HG02973 (cell line): ENCODE data around the gene KCNQ1.

Source experiments
- ATAC-seq: cut with Tn5 transposase; IDR thresholded peaks from one replicate; pipeline ENCODE4 v1.9.1; 2021; ENCODE audit warnings: moderate library complexity; ENCODE audit not compliant: unreplicated experiment

KCNQ1 gene

GRCh38 chr11:2828585-2829330 lies 383.9 kb downstream of the KCNQ1 start:
- no peak for ATAC-seq

DNA sequence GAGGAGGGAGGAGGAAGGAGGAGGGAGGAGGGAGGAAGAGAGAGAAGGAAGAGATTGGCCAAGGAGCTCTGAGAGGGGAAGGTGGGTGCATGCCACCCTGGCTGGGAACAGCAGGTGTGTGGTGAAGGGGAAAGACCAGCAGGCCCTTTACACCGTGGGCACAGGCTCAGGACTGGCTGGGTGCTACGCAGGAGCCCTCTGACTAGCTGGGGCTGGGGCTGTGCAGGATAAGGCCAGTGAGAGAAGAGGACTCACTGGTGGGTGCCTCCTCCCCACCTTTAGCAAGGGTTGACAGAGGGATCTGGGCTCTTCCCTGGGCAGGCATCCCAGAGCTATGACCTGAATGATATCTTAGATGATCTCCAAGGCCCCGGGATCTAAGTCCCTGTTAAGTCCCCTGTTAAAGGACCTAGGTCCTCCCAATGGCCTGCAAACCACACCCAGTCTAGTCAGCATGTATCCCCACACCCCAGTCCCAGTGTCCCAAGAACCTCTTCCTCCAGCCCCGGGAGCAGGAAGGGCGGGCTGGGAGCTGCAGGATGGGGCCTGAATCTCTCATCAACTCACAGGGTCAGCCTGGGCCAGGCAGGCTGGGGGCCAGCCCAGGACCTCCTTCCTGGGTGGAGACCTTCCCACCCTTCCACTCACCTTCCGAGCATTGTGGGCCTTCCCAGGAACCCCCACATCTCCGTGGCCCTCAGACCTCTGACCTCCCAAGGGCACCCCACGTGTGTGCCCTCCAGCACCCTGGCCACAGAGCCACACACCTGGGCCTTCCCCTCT lies 385.4 kb downstream of the KCNQ1 start:
- no peak for ATAC-seq

- ATAC-seq = no peak
Observed at GRCh38 chr11:2830886-2831285, 386.1 kb downstream of the KCNQ1 start.

DNA sequence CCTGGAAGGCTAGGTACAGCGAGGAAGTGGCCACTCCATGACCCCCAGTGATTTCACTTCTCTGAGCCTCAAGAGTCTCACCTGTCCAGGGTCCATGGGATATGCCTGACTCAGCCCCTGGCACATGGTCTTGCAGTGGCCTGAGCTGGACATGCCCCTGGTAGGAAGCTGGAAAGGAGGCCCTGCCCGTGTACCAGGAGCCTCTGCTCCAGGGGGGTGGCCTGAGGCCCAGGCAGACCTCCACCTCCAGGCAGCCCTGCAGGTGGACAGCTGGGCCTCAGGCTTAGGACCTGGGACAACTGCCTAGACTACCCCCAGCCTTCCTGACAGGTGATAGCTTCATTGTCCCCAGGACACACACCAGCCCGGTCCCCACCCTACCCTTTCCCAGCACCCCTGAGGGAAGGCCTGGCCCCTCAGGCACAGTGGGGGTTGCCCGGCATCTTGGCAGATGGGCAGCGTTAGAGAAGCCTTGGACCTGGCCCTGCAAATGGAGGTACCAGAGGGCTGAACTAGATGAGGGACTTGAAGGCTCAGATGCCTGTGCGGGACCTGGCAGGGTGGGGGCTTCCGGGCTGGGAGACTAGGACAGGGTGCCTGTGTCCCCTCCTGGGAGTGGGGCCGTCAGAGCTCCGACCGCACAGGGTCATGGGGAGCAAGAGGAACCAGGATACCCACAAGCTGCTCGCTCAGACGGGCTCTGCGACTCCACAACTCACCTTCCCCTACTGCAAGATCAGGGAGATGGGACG lies 387.1 kb downstream of the KCNQ1 start:
- no peak for ATAC-seq

DNA sequence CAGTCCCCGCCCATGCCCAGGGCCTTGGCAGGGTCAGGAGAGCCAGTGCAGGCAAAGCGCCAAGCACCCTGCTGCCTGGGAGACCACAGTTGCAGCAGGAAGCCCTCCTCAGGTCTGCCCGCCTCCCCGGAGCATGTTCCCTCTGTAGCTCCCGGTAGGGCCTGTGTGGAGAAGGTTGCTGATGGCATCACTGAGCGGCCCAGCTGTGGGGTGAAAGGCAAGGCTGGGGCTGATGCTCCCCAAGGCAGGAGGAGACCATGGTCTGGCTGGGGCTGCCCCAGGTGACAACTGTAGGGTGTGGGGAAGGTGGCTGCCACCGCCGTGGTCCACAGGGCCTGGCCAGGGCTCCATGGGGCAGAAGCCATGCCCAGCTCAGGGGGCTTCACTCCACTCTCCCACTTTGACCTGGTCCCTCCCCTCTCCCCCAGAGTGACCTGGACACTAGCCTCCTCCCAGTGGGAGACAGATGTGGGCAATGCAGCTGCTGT lies 387.8 kb downstream of the KCNQ1 start:
- ATAC-seq = no peak

DNA sequence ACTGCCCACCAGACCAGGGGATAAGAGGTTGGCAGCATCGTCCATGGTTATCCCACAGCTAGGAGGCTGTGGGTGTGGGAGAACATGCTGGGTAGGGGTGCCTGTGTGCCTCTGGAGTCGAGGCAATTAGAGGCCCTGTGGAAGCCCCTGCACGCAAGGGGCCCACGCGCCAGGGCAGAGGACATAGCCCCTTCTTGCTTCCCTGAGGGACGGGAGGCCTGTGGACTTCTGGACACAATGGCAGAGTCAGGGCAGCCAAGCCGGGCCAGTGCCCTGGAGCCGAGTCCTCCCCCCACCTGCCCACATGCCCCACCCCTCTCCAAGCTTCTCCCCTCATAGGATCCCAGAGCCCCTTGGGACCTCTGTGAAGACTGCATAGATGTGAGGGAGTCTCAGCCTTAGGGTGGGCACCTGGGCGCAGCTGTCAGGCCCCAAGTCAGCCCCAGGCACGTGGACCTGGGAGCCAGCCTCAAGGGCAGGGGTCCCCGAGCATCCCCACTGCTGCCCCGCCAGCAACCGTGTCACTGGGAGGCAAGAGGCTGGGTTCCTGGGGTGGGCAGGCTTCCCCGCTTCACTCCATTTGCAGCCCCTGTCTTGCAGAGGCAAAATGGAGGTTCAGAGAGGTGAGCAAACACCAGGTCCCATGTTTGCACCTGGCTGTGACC lies 388.4 kb downstream of the KCNQ1 start:
- ATAC-seq = no peak

- no peak for ATAC-seq
Observed at GRCh38 chr11:2833716-2834502, 389.1 kb downstream of the KCNQ1 start.

DNA sequence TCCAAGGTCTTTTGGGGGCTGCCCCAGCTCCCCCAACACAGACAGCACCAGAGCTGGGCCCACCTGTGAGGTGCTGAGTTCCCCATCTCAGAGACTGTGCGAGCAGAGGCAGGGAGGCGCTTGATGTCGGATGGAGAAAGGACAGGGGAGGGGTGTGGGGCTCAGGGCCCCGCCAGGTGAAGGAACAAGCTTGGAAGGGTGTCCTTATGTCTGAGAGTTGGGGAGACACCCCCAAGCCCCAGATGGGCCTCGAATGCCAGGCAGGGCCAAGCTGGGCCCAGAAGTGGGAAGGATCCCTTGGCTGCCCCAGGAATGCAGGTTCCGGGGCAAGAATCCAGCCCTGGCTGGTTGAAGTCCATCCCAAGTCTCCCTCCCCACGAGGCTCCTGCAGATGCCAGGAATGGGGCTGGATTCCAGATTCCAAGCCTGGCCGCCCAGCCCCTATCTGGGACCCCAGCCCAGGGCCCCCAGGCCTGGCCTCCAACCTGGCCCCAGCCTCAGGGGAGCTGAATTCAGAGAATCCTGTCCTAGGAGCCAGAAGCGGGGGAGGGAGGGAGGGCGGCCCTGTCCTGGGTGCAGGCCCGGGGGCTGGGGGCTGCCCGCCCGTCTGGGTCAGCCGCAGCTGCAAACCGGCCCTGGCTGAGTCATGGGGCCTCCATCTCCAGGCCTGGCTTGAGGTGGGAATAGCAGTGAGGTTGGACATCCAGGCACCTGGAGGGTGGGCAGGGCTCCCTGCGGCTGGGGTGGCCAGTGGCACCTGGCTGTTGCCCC lies 389.9 kb downstream of the KCNQ1 start:
- no peak for ATAC-seq

GRCh38 chr11:2835296-2835695 lies 390.5 kb downstream of the KCNQ1 start:
- ATAC-seq = no peak

- ATAC-seq = no peak
Observed at GRCh38 chr11:2835751-2836150, 390.9 kb downstream of the KCNQ1 start.

DNA sequence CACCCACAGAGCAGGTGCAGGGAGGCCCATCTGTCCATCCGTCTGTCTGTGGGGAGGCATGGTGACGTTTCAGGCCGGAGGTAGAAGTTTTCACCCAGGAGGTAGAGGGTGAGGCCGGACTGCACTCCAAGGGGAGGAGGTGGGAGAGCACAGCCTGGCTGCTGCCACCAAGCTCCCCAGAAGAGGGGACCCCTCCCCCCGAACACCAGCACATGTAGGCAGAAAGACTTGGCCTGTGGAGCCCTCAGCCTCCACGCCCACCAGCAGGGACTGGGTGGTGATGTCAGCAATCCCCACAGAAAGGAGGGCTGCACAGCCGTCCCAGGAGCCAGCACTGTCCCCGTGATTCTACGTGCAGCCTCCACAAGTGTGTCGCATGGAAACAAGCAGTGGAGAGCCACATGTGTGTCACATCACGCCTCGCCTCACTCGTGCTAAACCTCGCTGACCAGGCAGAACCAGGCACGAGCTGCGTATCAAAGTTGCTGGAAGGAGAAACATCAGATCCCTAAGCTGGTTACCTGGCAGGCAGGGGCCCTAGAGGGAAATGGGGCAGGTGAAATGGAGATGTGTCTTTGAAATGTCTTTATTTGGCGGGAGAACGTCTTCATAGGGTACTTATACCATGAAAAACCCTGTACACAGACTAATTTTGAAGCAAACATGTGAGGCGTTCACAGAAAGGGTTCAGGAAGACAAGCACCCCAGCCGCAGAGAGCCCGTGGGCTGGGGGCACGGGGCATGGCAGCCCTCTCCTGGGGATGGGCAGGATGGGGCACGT lies 391.7 kb downstream of the KCNQ1 start:
- no peak for ATAC-seq

GRCh38 chr11:2837096-2837601 lies 392.3 kb downstream of the KCNQ1 start:
- no peak for ATAC-seq

- no peak for ATAC-seq
Observed at GRCh38 chr11:2837651-2838050, 392.8 kb downstream of the KCNQ1 start.

DNA sequence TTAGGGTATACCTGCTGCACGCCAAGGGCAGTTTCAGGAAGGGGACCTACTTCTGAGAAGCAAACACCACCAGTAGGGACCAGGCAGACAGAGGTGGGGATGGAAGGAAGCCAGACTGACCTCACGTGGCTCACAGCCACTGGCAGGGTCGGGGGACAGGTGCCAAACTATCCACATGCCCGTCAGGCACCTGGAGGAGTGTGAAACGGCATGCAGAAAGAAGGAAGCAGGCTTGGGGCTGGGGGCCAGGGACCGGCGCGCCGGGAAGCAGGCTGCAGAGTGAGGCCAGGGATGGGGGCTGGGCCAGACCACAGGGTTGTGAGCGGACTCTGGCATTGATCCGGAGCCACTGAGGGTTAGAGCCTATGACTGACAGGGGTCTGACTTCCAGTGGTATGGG lies 393.3 kb downstream of the KCNQ1 start:
- ATAC-seq = no peak

DNA sequence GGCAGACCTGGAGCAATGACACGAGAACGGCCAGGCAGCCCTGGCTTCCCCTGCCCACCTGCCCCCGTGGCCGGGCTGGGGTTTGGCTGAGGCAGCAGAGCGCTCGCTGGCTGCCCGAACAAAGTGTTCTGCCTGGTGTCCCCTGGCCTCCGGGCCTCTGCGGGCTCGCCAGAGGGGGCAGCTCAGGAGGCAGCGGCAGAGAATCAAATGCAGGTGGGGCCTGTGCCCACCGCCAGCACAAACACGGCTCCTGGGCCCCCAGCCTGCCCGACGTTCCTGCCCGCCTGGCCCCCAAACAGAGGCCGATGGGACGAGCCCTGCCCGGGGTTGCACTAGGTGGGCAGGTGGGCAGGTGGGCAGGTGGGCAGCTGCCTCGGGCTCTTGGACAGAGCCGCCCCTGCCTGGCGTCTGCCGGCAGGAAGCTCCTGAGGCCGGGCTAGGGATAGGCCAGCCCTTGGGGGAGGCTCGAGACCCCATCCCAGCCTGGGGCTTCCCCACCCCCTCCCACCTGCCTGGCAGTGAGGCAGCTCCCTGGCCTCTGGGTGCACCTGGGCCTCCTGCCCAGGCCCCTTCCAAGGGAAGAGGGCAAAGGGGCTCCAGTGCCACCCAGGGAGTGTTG lies 394.0 kb downstream of the KCNQ1 start:
- ATAC-seq = no peak

DNA sequence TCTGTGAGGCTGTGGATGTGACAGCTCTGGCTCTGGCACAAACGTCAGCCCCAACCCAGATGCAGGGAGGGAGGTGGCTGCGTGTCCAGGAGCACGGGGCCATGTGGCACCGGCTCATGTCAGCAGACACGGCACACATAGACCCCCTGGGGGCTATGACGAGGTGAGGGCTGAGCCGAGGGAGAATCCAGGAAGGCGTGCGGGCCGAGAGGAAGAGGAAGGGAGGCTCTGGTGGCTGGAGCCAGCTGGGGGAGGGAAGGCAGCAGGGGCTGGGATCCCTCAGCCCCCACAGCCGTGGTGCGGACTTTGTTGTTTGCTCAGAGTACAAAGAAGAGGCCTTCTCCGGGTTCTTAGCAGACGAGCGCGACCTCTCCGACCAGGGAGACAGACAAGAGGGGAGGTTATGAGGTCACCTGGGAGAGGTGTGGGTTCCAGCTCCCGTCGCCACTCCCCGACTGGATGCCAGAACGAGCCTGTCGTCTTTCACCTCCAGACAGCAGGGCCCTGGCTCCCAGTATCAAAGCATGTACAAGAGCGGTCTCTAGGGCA lies 394.7 kb downstream of the KCNQ1 start:
- ATAC-seq = no peak

- ATAC-seq = no peak
Observed at GRCh38 chr11:2841411-2842190, 396.8 kb downstream of the KCNQ1 start.
